Measurements from ENCODE around the gene DDX39B. TPM values are rescaled to one million over a fixed set of nuclear protein-coding genes. Genes with fewer than 3 reads are reported as not detected.

Gene DDX39B
- total RNA-seq, 2 experiments from 2014 or later, result 420 to 442 TPM

- Mint-ChIP-seq H3K36me3 (ENCODE audit: low read depth) (peaks cover 22% of the 10 kb centered on the region), H3K4me3 (no peak overlapping the region), H3K27me3 (no peaks in the 10 kb centered on the region), H3K27ac (no peak overlapping the region), H3K4me1 (peaks cover 59% of the 10 kb centered on the region), H3K9me3 (no peaks in the 10 kb centered on the region)
- ChIA-PET CTCF (interaction anchor here (2.4 to 23.4 kb wide), 2 partner anchors 43 to 54 kb away, joined by 14 to 497 read pairs; partner anchors contain the start of gene NCR3), POLR2A (no interaction called here)
- DNase-seq, result no peak
These were observed 2.9 kb upstream of the DDX39B start for GRCh38 chr6:31544676-31545075.

- Mint-ChIP-seq H3K4me3 (no peak overlapping the region), H3K4me1 (peaks cover 61% of the 10 kb centered on the region), H3K27ac (no peak overlapping the region)
These were observed 1.8 kb upstream of the DDX39B start for GRCh38 chr6:31543639-31544038.

GRCh38 chr6:31541059-31541657, 645 bp downstream of the DDX39B start:
- Mint-ChIP-seq H3K9me3 (no peaks in the 10 kb centered on the region), H3K4me1 (peaks cover 53% of the 10 kb centered on the region), H3K27ac (peak overlapping the region; percentile 99), H3K36me3 (ENCODE audit: low read depth) (peaks cover 46% of the 10 kb centered on the region), H3K27me3 (no peaks in the 10 kb centered on the region), H3K4me3 (peak overlapping the region; percentile 98)
- CTCF ChIA-PET, result interaction anchor here (1.0 to 23.4 kb wide), 15 partner anchors 10 to 413 kb away, joined by 3 to 497 read pairs (median 4); partner anchors contain the start of genes LTB, MCCD1, MICB and NCR3
- DNase-seq, result peak; percentile 81
- POLR2A ChIA-PET, result interaction anchor here (0.7 to 2.2 kb wide), 5 partner anchors 34 to 635 kb away, joined by 3 to 13 read pairs (median 3); partner anchors contain the start of gene TNF

More at GRCh38 chr6:31543639-31544038, 1.8 kb upstream of the DDX39B start:
- ChIA-PET CTCF (interaction anchor here (0.6 to 23.4 kb wide), 3 partner anchors 55 to 255 kb away, joined by 4 to 497 read pairs (median 4); partner anchors contain the start of gene NCR3), POLR2A (no interaction called here)
- no peak for DNase-seq
- Mint-ChIP-seq H3K27me3 (no peaks in the 10 kb centered on the region), H3K36me3 (ENCODE audit: low read depth) (peaks cover 27% of the 10 kb centered on the region), H3K9me3 (no peaks in the 10 kb centered on the region)

GRCh38 chr6:31540640-31541039, 1.2 kb downstream of the DDX39B start:
- DNase-seq, result no peak
- H3K27ac Mint-ChIP-seq, result peak overlapping the region; percentile 99
- ChIA-PET POLR2A (interaction anchor here (1.8 to 2.2 kb wide), 2 partner anchors 35 to 46 kb away, joined by 10 to 13 read pairs; partner anchors contain the start of gene TNF), CTCF (interaction anchor here (0.9 to 23.4 kb wide), 6 partner anchors 10 to 112 kb away, joined by 3 to 497 read pairs (median 12); partner anchors contain the start of genes BAG6, MCCD1, MICB and NCR3)
- no peaks in the 10 kb centered on the region for H3K9me3 Mint-ChIP-seq
- peaks cover 51% of the 10 kb centered on the region for H3K36me3 Mint-ChIP-seq (ENCODE audit: low read depth)
- H3K4me3 Mint-ChIP-seq, result peak overlapping the region; percentile 98
- peaks cover 52% of the 10 kb centered on the region for H3K4me1 Mint-ChIP-seq
- no peaks in the 10 kb centered on the region for H3K27me3 Mint-ChIP-seq

GRCh38 chr6:31538805-31539400, 2.9 kb downstream of the DDX39B start:
- Mint-ChIP-seq H3K4me1 (peaks cover 53% of the 10 kb centered on the region), H3K36me3 (ENCODE audit: low read depth) (peaks cover 68% of the 10 kb centered on the region)
- CTCF ChIA-PET, result interaction anchor here (1.0 to 23.4 kb wide), 3 partner anchors 10 to 83 kb away, joined by 3 to 497 read pairs (median 5); partner anchors contain the start of genes MCCD1 and NCR3

GRCh38 chr6:31535538-31536324, 6.1 kb downstream of the DDX39B start:
- Mint-ChIP-seq H3K4me1 (peaks cover 44% of the 10 kb centered on the region), H3K4me3 (no peak overlapping the region), H3K9me3 (no peaks in the 10 kb centered on the region), H3K27ac (no peak overlapping the region), H3K36me3 (ENCODE audit: low read depth) (peaks cover 86% of the 10 kb centered on the region), H3K27me3 (no peaks in the 10 kb centered on the region)
- ChIA-PET POLR2A (interaction anchor here (0.5 kb wide), 1 partner anchor 340 kb away, joined by 6 read pairs; no protein-coding TSS in a partner anchor), CTCF (interaction anchor here (1.0 to 1.8 kb wide), 3 partner anchors 11 to 62 kb away, joined by 3 to 4 read pairs (median 3); partner anchors contain the start of gene ATP6V1G2)
- no peak for DNase-seq

More at GRCh38 chr6:31538805-31539400, 2.9 kb downstream of the DDX39B start:
- H3K27me3 Mint-ChIP-seq, result no peaks in the 10 kb centered on the region
- H3K27ac Mint-ChIP-seq, result peak overlapping the region; percentile 72
- no peak for DNase-seq
- no peaks in the 10 kb centered on the region for H3K9me3 Mint-ChIP-seq
- H3K4me3 Mint-ChIP-seq, result peak overlapping the region; percentile 98
- POLR2A ChIA-PET, result no interaction called here

- Mint-ChIP-seq H3K27ac (no peak overlapping the region), H3K4me1 (peaks cover 37% of the 10 kb centered on the region), H3K36me3 (ENCODE audit: low read depth) (peaks cover 86% of the 10 kb centered on the region), H3K9me3 (no peaks in the 10 kb centered on the region), H3K4me3 (no peak overlapping the region), H3K27me3 (no peaks in the 10 kb centered on the region)
- CTCF ChIA-PET, result no interaction called here
- DNase-seq, result no peak
- POLR2A ChIA-PET, result no interaction called here
These were observed 7.2 kb downstream of the DDX39B start for GRCh38 chr6:31534521-31535040.

- CTCF ChIA-PET, result no interaction called here
- Mint-ChIP-seq H3K27ac (no peak overlapping the region), H3K9me3 (no peaks in the 10 kb centered on the region), H3K27me3 (no peaks in the 10 kb centered on the region), H3K4me3 (no peak overlapping the region), H3K4me1 (peaks cover 32% of the 10 kb centered on the region), H3K36me3 (ENCODE audit: low read depth) (peaks cover 82% of the 10 kb centered on the region)
- POLR2A ChIA-PET, result no interaction called here
- DNase-seq, result no peak
These were observed 7.8 kb downstream of the DDX39B start for GRCh38 chr6:31534011-31534410.

- POLR2A ChIA-PET, result no interaction called here
- no peak for DNase-seq
- no peaks in the 10 kb centered on the region for H3K9me3 Mint-ChIP-seq
- H3K4me1 Mint-ChIP-seq, result peaks cover 26% of the 10 kb centered on the region
- peaks cover 76% of the 10 kb centered on the region for H3K36me3 Mint-ChIP-seq (ENCODE audit: low read depth)
- CTCF ChIA-PET, result no interaction called here
- H3K27me3 Mint-ChIP-seq, result no peaks in the 10 kb centered on the region
- H3K27ac Mint-ChIP-seq, result no peak overlapping the region
- H3K4me3 Mint-ChIP-seq, result no peak overlapping the region
These were observed 8.4 kb downstream of the DDX39B start for GRCh38 chr6:31533455-31533841.

- no peak for DNase-seq
- peaks cover 73% of the 10 kb centered on the region for H3K36me3 Mint-ChIP-seq (ENCODE audit: low read depth)
- H3K27ac Mint-ChIP-seq, result no peak overlapping the region
- ChIA-PET POLR2A (no interaction called here), CTCF (no interaction called here)
- peaks cover 23% of the 10 kb centered on the region for H3K4me1 Mint-ChIP-seq
- H3K9me3 Mint-ChIP-seq, result no peaks in the 10 kb centered on the region
- no peaks in the 10 kb centered on the region for H3K27me3 Mint-ChIP-seq
- H3K4me3 Mint-ChIP-seq, result no peak overlapping the region
These were observed 9.0 kb downstream of the DDX39B start for GRCh38 chr6:31532644-31533454.

- Mint-ChIP-seq H3K27me3 (no peaks in the 10 kb centered on the region), H3K4me1 (peaks cover 19% of the 10 kb centered on the region), H3K36me3 (ENCODE audit: low read depth) (peaks cover 67% of the 10 kb centered on the region), H3K9me3 (no peaks in the 10 kb centered on the region), H3K27ac (no peak overlapping the region), H3K4me3 (no peak overlapping the region)
- CTCF ChIA-PET, result no interaction called here
- POLR2A ChIA-PET, result no interaction called here
- DNase-seq, result no peak
These were observed 9.8 kb downstream of the DDX39B start for GRCh38 chr6:31531771-31532643.

All from activated CD4-positive, alpha-beta T cell treated with anti-CD3 and anti-CD28 coated beads, Interleukin-2, amount 10 ng/mL, durations not matched to agents 7 days and 5 days (primary cell).